ENCODE measurements around the gene LTV1. TPM values are rescaled to one million over a fixed set of nuclear protein-coding genes. Genes with fewer than 3 reads are reported as not detected.

Gene LTV1
- total RNA-seq, 2 experiments from 2014 or later: 27.0 to 28.5 TPM

DNA sequence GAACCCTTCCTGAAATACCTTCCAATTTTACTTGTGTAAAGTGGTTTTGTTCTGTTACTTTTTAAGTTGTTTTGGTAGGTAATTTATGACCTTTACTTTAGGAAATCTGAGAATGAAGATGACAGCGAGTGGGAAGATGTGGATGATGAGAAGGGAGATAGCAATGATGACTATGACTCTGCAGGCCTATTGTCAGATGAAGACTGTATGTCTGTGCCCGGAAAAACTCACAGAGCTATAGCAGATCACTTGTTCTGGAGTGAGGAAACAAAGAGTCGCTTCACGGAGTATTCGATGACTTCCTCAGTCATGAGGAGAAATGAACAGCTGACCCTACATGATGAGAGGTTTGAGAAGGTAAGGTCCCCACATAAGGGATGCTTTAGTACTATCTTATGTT is 14.5 kb downstream of the LTV1 start:
- H3K9me3 ChIP-seq (ENCODE audit: control insufficient read depth in 1 of 2, insufficient read depth in 1 of 2, low read length in 2 of 2): peaks cover 0 to 5% of the 10 kb centered on the region in 2 experiments
- no peak overlapping the region for H3K4me3 Mint-ChIP-seq
- no peaks in the 10 kb centered on the region for H3K27me3 Mint-ChIP-seq
- peaks cover 21% of the 10 kb centered on the region for H3K4me1 Mint-ChIP-seq (ENCODE audit: low read depth)
- ATAC-seq (ENCODE audit: poor library complexity): no peak
- H3K27ac Mint-ChIP-seq: no peak overlapping the region
- TF ChIP-seq, protein P1, sequence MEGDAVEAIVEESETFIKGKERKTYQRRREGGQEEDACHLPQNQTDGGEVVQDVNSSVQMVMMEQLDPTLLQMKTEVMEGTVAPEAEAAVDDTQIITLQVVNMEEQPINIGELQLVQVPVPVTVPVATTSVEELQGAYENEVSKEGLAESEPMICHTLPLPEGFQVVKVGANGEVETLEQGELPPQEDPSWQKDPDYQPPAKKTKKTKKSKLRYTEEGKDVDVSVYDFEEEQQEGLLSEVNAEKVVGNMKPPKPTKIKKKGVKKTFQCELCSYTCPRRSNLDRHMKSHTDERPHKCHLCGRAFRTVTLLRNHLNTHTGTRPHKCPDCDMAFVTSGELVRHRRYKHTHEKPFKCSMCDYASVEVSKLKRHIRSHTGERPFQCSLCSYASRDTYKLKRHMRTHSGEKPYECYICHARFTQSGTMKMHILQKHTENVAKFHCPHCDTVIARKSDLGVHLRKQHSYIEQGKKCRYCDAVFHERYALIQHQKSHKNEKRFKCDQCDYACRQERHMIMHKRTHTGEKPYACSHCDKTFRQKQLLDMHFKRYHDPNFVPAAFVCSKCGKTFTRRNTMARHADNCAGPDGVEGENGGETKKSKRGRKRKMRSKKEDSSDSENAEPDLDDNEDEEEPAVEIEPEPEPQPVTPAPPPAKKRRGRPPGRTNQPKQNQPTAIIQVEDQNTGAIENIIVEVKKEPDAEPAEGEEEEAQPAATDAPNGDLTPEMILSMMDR (IDR thresholded peaks at IDR 0.05): no peak
- H3K27ac ChIP-seq (ENCODE audit: low read depth in 1 of 2, low read length in 2 of 2): no peak overlapping the region
- ChIA-PET CTCF (no interaction called here), POLR2A (no interaction called here)
- intact Hi-C loops (cut with DNase I, micrococcal nuclease): no loop called here
- H3K27me3 ChIP-seq (ENCODE audit: control insufficient read depth in 1 of 2, insufficient read depth in 2 of 2, low read length in 2 of 2): no peaks in the 10 kb centered on the region
- DNase-seq: no peak
- H3K36me3 ChIP-seq (ENCODE audit: insufficient read depth, low read length): peaks cover 72% of the 10 kb centered on the region
- peaks cover 98% of the 10 kb centered on the region for H3K36me3 Mint-ChIP-seq (ENCODE audit: low read depth)
- H3K9me3 Mint-ChIP-seq: peaks cover 5% of the 10 kb centered on the region
- no peak overlapping the region for H3K4me3 ChIP-seq (ENCODE audit: low read length)
- no peaks in the 10 kb centered on the region for H3K4me1 ChIP-seq (ENCODE audit: insufficient read depth, low read length)

DNA sequence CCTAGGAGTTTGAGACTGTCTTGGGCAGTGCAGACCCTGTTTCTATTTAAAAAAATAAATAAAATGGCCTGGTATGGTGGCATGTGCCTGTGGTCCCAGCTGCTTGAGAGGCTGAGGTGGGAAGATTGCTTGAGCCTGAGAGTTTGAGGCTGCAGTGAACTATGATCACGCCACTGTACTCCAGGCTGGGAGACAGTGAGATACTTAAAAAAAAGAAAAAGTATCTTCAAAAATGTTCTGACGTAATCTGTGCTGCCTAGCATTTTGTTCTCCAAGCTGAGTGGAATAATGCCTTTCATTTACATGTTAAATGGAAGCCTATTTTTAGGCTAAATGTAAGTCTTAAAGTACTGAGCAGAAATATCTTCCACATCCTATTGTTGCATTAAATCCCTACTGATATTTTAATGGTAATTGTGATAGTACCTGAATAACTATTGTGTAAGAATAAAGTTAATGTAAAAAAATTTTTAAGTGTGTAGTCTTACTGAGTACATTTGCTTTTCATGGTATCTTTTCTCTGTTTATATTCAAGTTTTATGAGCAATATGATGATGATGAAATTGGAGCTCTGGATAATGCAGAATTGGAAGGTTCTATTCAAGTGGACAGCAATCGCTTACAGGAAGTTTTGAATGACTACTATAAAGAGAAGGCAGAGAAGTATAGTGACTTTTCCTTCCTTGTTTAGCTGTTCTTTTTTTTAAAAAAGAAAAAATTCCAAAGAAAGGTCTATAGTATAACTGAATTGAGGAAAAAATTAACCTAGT is 16.9 kb downstream of the LTV1 start:
- Mint-ChIP-seq H3K4me3 (no peak overlapping the region), H3K27ac (no peak overlapping the region), H3K4me1 (ENCODE audit: low read depth) (peaks cover under 1% of the 10 kb centered on the region), H3K27me3 (no peaks in the 10 kb centered on the region), H3K36me3 (ENCODE audit: low read depth) (peaks cover 97% of the 10 kb centered on the region), H3K9me3 (peaks cover 5% of the 10 kb centered on the region)
- DNase-seq: no peak
- TF ChIP-seq, protein P1 (IDR thresholded peaks at IDR 0.05): no peak
- Histone ChIP-seq H3K36me3 (ENCODE audit: insufficient read depth, low read length) (peaks cover 89% of the 10 kb centered on the region), H3K4me3 (ENCODE audit: low read length) (no peak overlapping the region), H3K9me3 (ENCODE audit: control insufficient read depth in 1 of 2, insufficient read depth in 1 of 2, low read length in 2 of 2) (peaks cover 0 to 5% of the 10 kb centered on the region in 2 experiments), H3K27ac (ENCODE audit: low read depth in 1 of 2, low read length in 2 of 2) (no peak overlapping the region), H3K27me3 (ENCODE audit: control insufficient read depth in 1 of 2, insufficient read depth in 2 of 2, low read length in 2 of 2) (no peaks in the 10 kb centered on the region), H3K4me1 (ENCODE audit: insufficient read depth, low read length) (no peaks in the 10 kb centered on the region)
- CTCF ChIA-PET: interaction anchor here (0.7 kb wide), 1 partner anchor 127 kb away, joined by 3 read pairs; no protein-coding TSS in a partner anchor
- intact Hi-C loops (cut with DNase I, micrococcal nuclease): no loop called here
- POLR2A ChIA-PET: interaction anchor here (0.7 to 1.0 kb wide), 3 partner anchors 17 to 613 kb away, joined by 3 to 4 read pairs (median 3); partner anchors contain the start of gene LTV1
- ATAC-seq (ENCODE audit: poor library complexity): no peak

DNA sequence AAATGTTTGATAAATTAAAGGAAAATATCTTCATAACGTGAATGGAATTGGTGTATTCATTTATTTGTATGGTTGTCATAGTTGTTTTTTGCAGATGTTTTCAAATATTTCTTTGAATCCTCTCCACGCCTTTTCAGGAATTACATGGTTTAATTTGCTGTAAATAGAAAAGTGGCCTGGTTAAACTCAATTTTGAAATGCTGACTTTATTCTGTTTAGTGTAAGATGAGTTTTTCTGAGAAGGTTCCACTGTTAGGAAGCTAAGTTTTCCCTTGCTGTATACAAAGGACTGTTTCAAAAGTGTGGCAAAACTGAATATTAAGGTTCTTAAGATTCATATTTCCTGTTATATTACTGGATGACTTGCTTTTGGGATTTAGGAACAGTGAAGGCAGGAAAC is 20.6 kb downstream of the LTV1 start:
- H3K36me3 Mint-ChIP-seq (ENCODE audit: low read depth): peaks cover 91% of the 10 kb centered on the region
- POLR2A ChIA-PET: interaction anchor here (1.1 kb wide), 1 partner anchor 21 kb away, joined by 3 read pairs; the partner anchor contains the start of gene LTV1
- Histone ChIP-seq H3K9me3 (ENCODE audit: control insufficient read depth in 1 of 2, insufficient read depth in 1 of 2, low read length in 2 of 2) (no peaks in the 10 kb centered on the region), H3K27me3 (ENCODE audit: control insufficient read depth in 1 of 2, insufficient read depth in 2 of 2, low read length in 2 of 2) (no peaks in the 10 kb centered on the region), H3K4me3 (ENCODE audit: low read length) (no peak overlapping the region), H3K4me1 (ENCODE audit: insufficient read depth, low read length) (no peaks in the 10 kb centered on the region), H3K36me3 (ENCODE audit: insufficient read depth, low read length) (peaks cover 58% of the 10 kb centered on the region), H3K27ac (ENCODE audit: low read depth in 1 of 2, low read length in 2 of 2) (no peak overlapping the region)
- no peak for DNase-seq
- H3K4me3 Mint-ChIP-seq: no peak overlapping the region
- CTCF ChIA-PET: no interaction called here
- TF ChIP-seq, protein P1 (IDR thresholded peaks at IDR 0.05): no peak
- intact Hi-C loops (cut with DNase I, micrococcal nuclease): no loop called here
- ATAC-seq (ENCODE audit: poor library complexity): no peak
- H3K4me1 Mint-ChIP-seq (ENCODE audit: low read depth): no peaks in the 10 kb centered on the region
- peaks cover 9% of the 10 kb centered on the region for H3K9me3 Mint-ChIP-seq
- no peaks in the 10 kb centered on the region for H3K27me3 Mint-ChIP-seq
- no peak overlapping the region for H3K27ac Mint-ChIP-seq

Measured in CD4-positive, alpha-beta T cell (primary cell).